Activated naive CD4-positive, alpha-beta T cell treated with Interleukin-2 at 50 U/mL for 16 hours (primary cell): ENCODE data around the gene SIRPB1.
A peak's percentile ranks its signal among the peaks of the same experiment; 100 is the strongest.
"Not testable (repeated sequence)": the region's sequence is repeated elsewhere in the genome, so short reads cannot be mapped to it uniquely, and the experiment has no call there.

Source experiments
- DNase-seq: peaks from one replicate; pipeline ENCODE4 v3.0.0-alpha.2; 2020

The SIRPB1 gene

GRCh38 chr20:1635291-1635979 lies 15.6 kb upstream of the SIRPB1 start:
- DNase-seq = no peak

- DNase-seq = no peak
Measured at GRCh38 chr20:1633535-1633934, 13.7 kb upstream of the SIRPB1 start.

GRCh38 chr20:1632178-1632577 lies 12.4 kb upstream of the SIRPB1 start:
- peak; percentile 65 for DNase-seq

GRCh38 chr20:1631309-1632151 lies 11.7 kb upstream of the SIRPB1 start:
- no peak for DNase-seq

- DNase-seq = no peak
Measured at GRCh38 chr20:1630186-1630585, 10.4 kb upstream of the SIRPB1 start.

- DNase-seq = no peak
Measured at GRCh38 chr20:1629321-1629720, 9.5 kb upstream of the SIRPB1 start.

- DNase-seq = no peak
Measured at GRCh38 chr20:1628621-1629020, 8.8 kb upstream of the SIRPB1 start.

GRCh38 chr20:1627200-1627550 lies 7.4 kb upstream of the SIRPB1 start:
- DNase-seq = no peak

- DNase-seq = no peak
Measured at GRCh38 chr20:1626528-1627199, 6.9 kb upstream of the SIRPB1 start.

- no peak for DNase-seq
Measured at GRCh38 chr20:1625083-1625690, 5.4 kb upstream of the SIRPB1 start.

GRCh38 chr20:1623501-1624205 lies 3.8 kb upstream of the SIRPB1 start:
- DNase-seq = no peak

GRCh38 chr20:1622450-1622849 lies 2.6 kb upstream of the SIRPB1 start:
- DNase-seq = no peak

- no peak for DNase-seq
Measured at GRCh38 chr20:1621316-1621715, 1.5 kb upstream of the SIRPB1 start.

GRCh38 chr20:1618954-1619540 lies 762 bp downstream of the SIRPB1 start:
- no peak for DNase-seq

- no peak for DNase-seq
Measured at GRCh38 chr20:1618479-1618878, 1.3 kb downstream of the SIRPB1 start.

- DNase-seq = no peak
Measured at GRCh38 chr20:1616858-1617434, 2.9 kb downstream of the SIRPB1 start.

GRCh38 chr20:1610404-1610803 lies 9.4 kb downstream of the SIRPB1 start:
- DNase-seq = not testable (repeated sequence)

- DNase-seq = not testable (repeated sequence)
Measured at GRCh38 chr20:1608678-1609347, 11.0 kb downstream of the SIRPB1 start.

GRCh38 chr20:1600736-1601135 lies 19.1 kb downstream of the SIRPB1 start:
- no peak for DNase-seq

GRCh38 chr20:1595333-1595732 lies 24.5 kb downstream of the SIRPB1 start:
- DNase-seq = no peak
